H1 (cell line): ENCODE data around the gene HOXD11. TPM values are rescaled to one million over a fixed set of nuclear protein-coding genes. Genes with fewer than 3 reads are reported as not detected.

Experiments used
- ATF2 ChIP-seq: IDR thresholded peaks from 2 replicates; pipeline ENCODE4 v1.6.1; 2012; ENCODE audit warnings: low read length, inconsistent platforms
- CBX5 ChIP-seq: fragments of 300-800, 300-1000 bp; sonication (generic); IDR thresholded peaks from 2 replicates; pipeline ENCODE4 v1.7.1; 2016; ENCODE audit warnings: antibody characterized with exemption, low read length, low read depth
- CHD2 ChIP-seq: IDR thresholded peaks from 2 replicates; pipeline ENCODE4 v1.6.1; 2012; ENCODE audit warnings: low read length, improper control_type of control experiment
- CREB1 ChIP-seq: IDR thresholded peaks from 2 replicates; pipeline ENCODE4 v1.6.1; 2012; ENCODE audit warnings: inconsistent platforms
- CTBP2 ChIP-seq: IDR thresholded peaks from 2 replicates; pipeline ENCODE4 v1.7.0; 2011; ENCODE audit warnings: borderline replicate concordance, mild to moderate bottlenecking, moderate library complexity, mixed read lengths, low read length; ENCODE audit not compliant: insufficient read depth, insufficient read length
- EGR1 ChIP-seq: IDR thresholded peaks from 2 replicates; pipeline ENCODE4 v1.6.1; 2011; ENCODE audit warnings: low read depth, low read length, borderline replicate concordance
- FOSL1 ChIP-seq: IDR thresholded peaks from 2 replicates; pipeline ENCODE4 v1.6.1; 2011; ENCODE audit warnings: mild to moderate bottlenecking, low read depth, low read length, moderate library complexity; ENCODE audit not compliant: insufficient read depth
- HDAC2 ChIP-seq, 2 experiments: fragments of 300-600 bp in 1 of 2; sonication (generic) in 1 of 2; IDR thresholded peaks; 2 replicates each; pipeline ENCODE4 v1.6.1; 2011 to 2012; ENCODE audit warnings: low read depth in 2 of 2, low read length in 2 of 2, mild to moderate bottlenecking in 2 of 2, moderate library complexity in 2 of 2, borderline replicate concordance in 1 of 2, inconsistent platforms in 1 of 2
- HDAC6 ChIP-seq: IDR thresholded peaks from one replicate; pipeline ENCODE4 v1.7.1; 2012; ENCODE audit warnings: low read depth, mild to moderate bottlenecking, inconsistent platforms, low read length, moderate library complexity
- JUN ChIP-seq: IDR thresholded peaks from 2 replicates; pipeline ENCODE4 v1.6.1; 2011; ENCODE audit warnings: low read depth, mild to moderate bottlenecking, improper control_type of control experiment, low read length
- JUND ChIP-seq: IDR thresholded peaks from 2 replicates; pipeline ENCODE4 v1.6.1; 2011; ENCODE audit warnings: mild to moderate bottlenecking, improper control_type of control experiment, low read length
- KDM1A ChIP-seq: fragments of 200-600, 300-600 bp; sonication (generic); IDR thresholded peaks from 2 replicates; pipeline ENCODE4 v1.7.1; 2016; ENCODE audit warnings: mild to moderate bottlenecking, low read length, borderline replicate concordance
- RAD21 ChIP-seq, 2 experiments: IDR thresholded peaks in 1 of 2; conservative IDR thresholded peaks in 1 of 2; 2 replicates each; pipeline ENCODE4 v1.6.1; 2011; ENCODE audit warnings: low read depth in 2 of 2, low read length in 2 of 2, improper control_type of control experiment in 1 of 2, inconsistent platforms in 1 of 2, mild to moderate bottlenecking in 1 of 2, moderate library complexity in 1 of 2
- SP2 ChIP-seq: IDR thresholded peaks from 2 replicates; pipeline ENCODE4 v1.6.1; 2012; ENCODE audit warnings: mild to moderate bottlenecking, low read length, inconsistent platforms
- SP4 ChIP-seq: IDR thresholded peaks from 2 replicates; pipeline ENCODE4 v1.6.1; 2012; ENCODE audit warnings: low read length, inconsistent platforms
- TAF7 ChIP-seq: optimal IDR thresholded peaks from 2 replicates; pipeline ENCODE3; 2011; ENCODE audit warnings: low read depth, mild to moderate bottlenecking, inconsistent platforms, low read length, moderate library complexity, borderline replicate concordance
- TEAD4 ChIP-seq: IDR thresholded peaks from 2 replicates; pipeline ENCODE4 v1.6.1; 2012; ENCODE audit warnings: low read depth, low read length, inconsistent platforms, mixed read lengths
- ZNF274 ChIP-seq: IDR thresholded peaks from 2 replicates; pipeline ENCODE4 v1.7.0; 2012; ENCODE audit warnings: low read length, borderline replicate concordance; ENCODE audit errors: extremely low read depth
- polyA plus RNA-seq, 7 experiments: library from polyadenylated mRNA; depleted of rRNA in 3 of 7; stranded (reverse) in 5 of 7; unstranded in 2 of 7; fragments of >200 nt in 5 of 7; fragments of 200-250 nt in 2 of 7; gene quantifications; 1 replicate in 5 of 7; 2 replicates in 1 of 7; 4 replicates in 1 of 7; pipeline versions ENCODE4 v1.2.1 to v1.2.3, GENCODE V29; 2011 to 2013; ENCODE audit warnings: missing spikeins in 2 of 7, mixed read lengths in 2 of 7
- total RNA-seq: library from RNA; stranded (reverse); fragmentation: NEBNext Ultra II Directional; extraction: Animal tissue kit (Norgen Biotek cat#: 25700); gene quantifications from 2 replicates; pipeline ENCODE4 v1.2.1, GENCODE V29; 2021
- TF ChIP-seq, protein P1 (sequence below): IDR thresholded peaks from 2 replicates; pipeline ENCODE4 v1.6.1; 2011; ENCODE audit warnings: low read length, improper control_type of control experiment

HOXD11 gene
- total and polyA plus RNA-seq, 2 of the 8 experiments (the other 6 are each of a cell fraction or from before 2014, with no cell fraction given), result not detected

DNA sequence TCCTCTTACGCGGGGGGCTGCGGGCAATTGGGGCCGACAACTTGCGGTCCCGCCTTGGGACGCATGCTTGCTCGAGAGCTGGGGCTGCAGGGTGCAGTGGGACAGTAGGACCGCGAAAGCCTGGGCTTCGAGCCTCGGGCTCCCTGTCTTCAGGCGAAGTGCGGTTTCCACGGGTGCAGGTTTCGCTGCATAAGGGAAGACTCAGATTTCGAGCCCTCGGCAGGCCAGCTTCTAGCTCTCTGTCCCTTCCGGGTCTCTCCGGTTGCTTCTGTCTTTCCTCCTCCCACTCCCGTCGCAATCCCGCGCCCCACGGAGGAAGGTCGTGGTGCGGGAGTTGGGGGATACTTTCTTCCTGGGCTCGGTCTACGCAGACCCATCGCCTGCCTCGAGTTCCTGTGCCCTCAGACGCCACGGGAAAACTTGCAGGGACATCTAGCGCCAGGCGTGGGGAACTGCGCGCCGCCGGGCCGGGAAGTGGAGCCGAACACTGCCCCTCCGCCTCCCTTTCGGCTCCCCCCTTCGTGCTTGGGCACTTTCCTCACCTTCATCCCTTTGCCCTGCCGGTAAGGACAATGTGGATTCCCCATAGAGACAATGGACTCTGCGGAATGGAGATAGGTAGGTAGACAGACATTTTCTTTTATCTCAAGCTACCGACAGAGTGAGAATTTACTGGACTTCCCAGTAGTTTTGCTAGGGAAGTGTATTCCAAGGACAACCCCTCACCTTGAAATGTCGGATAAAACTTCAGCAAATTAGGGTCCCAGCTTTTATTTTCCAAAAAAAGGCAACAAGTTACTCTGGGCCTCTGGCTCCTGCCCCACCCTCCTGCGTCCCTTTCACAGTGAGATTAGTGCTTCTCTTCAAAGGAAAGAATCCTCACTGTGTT, 18.8 kb upstream of the HOXD11 start (continued):
- TF ChIP-seq RAD21 (IDR thresholded peaks at IDR 0.05 in 1 of 2, conservative IDR thresholded peaks at IDR 0.05 in 1 of 2; ENCODE audit: low read depth in 2 of 2, low read length in 2 of 2), result peak; percentile 48 to 61
- TF ChIP-seq TEAD4, result peak; percentile 26; the same call in 1 of the 2 replicates
- TF ChIP-seq ZNF274, result no peak
- no peak for TF ChIP-seq CREB1
- TF ChIP-seq FOSL1, result no peak
- no peak for TF ChIP-seq HDAC6
- 0 out of 2 replicates have a peak, but pooled peaks have one; percentile 59 for TF ChIP-seq SP4
- TF ChIP-seq, protein P1, sequence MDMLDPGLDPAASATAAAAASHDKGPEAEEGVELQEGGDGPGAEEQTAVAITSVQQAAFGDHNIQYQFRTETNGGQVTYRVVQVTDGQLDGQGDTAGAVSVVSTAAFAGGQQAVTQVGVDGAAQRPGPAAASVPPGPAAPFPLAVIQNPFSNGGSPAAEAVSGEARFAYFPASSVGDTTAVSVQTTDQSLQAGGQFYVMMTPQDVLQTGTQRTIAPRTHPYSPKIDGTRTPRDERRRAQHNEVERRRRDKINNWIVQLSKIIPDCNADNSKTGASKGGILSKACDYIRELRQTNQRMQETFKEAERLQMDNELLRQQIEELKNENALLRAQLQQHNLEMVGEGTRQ, result no peak
- TF ChIP-seq EGR1, result peak; percentile 77
- no peak for TF ChIP-seq TAF7
- TF ChIP-seq CHD2, result no peak
- peak; percentile 85 to 91; a peak in 3 of 4 replicates for TF ChIP-seq HDAC2 (IDR thresholded peaks at IDR 0.05; ENCODE audit: borderline replicate concordance in 1 of 2, low read depth in 2 of 2, low read length in 2 of 2)
- TF ChIP-seq ATF2, result no peak
- no peak for TF ChIP-seq JUN
- TF ChIP-seq KDM1A, result no peak; the same call in 1 of the 2 replicates
- TF ChIP-seq SP2, result no peak
- peak; percentile 100 for TF ChIP-seq CTBP2
- no peak for TF ChIP-seq JUND
- no peak for TF ChIP-seq CBX5
